ENCODE results near the gene SLC12A7.

Gene SLC12A7

GRCh38 chr5:1047332-1047965 is 64.4 kb downstream of the SLC12A7 start:
- DNase-seq, result no peak

- no peak for DNase-seq
Measured at GRCh38 chr5:1045960-1046560, 65.8 kb downstream of the SLC12A7 start.

- DNase-seq, result no peak
Measured at GRCh38 chr5:1044117-1044516, 67.7 kb downstream of the SLC12A7 start.

- DNase-seq, result no peak
Measured at GRCh38 chr5:1043327-1043726, 68.5 kb downstream of the SLC12A7 start.

- no peak for DNase-seq
Measured at GRCh38 chr5:1042626-1043025, 69.2 kb downstream of the SLC12A7 start.

- DNase-seq, result no peak
Measured at GRCh38 chr5:1041225-1042143, 70.4 kb downstream of the SLC12A7 start.

- DNase-seq, result no peak
Measured at GRCh38 chr5:1040571-1040970, 71.3 kb downstream of the SLC12A7 start.

GRCh38 chr5:1039706-1040260 is 72.1 kb downstream of the SLC12A7 start:
- DNase-seq, result no peak

GRCh38 chr5:1039210-1039548 is 72.7 kb downstream of the SLC12A7 start:
- no peak for DNase-seq

- no peak for DNase-seq
Measured at GRCh38 chr5:1038417-1039209, 73.2 kb downstream of the SLC12A7 start.

GRCh38 chr5:1037671-1038416 is 74.0 kb downstream of the SLC12A7 start:
- no peak for DNase-seq

GRCh38 chr5:1037123-1037670 is 74.7 kb downstream of the SLC12A7 start:
- no peak for DNase-seq

GRCh38 chr5:1036504-1037122 is 75.2 kb downstream of the SLC12A7 start:
- DNase-seq, result no peak

GRCh38 chr5:1035421-1036405 is 76.2 kb downstream of the SLC12A7 start:
- DNase-seq, result no peak

GRCh38 chr5:1034986-1035385 is 76.9 kb downstream of the SLC12A7 start:
- no peak for DNase-seq

- no peak for DNase-seq
Measured at GRCh38 chr5:1034421-1034905, 77.4 kb downstream of the SLC12A7 start.

GRCh38 chr5:1033606-1034420 is 78.0 kb downstream of the SLC12A7 start:
- DNase-seq, result no peak

- no peak for DNase-seq
Measured at GRCh38 chr5:1033178-1033577, 78.7 kb downstream of the SLC12A7 start.

- no peak for DNase-seq
Measured at GRCh38 chr5:1032551-1033027, 79.3 kb downstream of the SLC12A7 start.

All from NCI-H1105 (cell line).